ENCODE results near the gene MEGF11. TPM values are rescaled to one million over a fixed set of nuclear protein-coding genes. Genes with fewer than 3 reads are reported as not detected.

MEGF11 gene
- polyA plus RNA-seq, 3 donors from 2014 or later, result not detected

- H3K27ac Mint-ChIP-seq, result no peak overlapping the region
- DNase-seq, result no peak
- H3K9me3 Mint-ChIP-seq, result no peaks in the 10 kb centered on the region
- no peak overlapping the region for H3K4me3 Mint-ChIP-seq
- H3K36me3 Mint-ChIP-seq, result peaks cover 0 to 4% (median under 1%) of the 10 kb centered on the region in 3 donors
- H3K27me3 Mint-ChIP-seq (ENCODE audit: low read depth in 3 of 3), result no peaks in the 10 kb centered on the region
- H3K4me1 Mint-ChIP-seq, result no peaks in the 10 kb centered on the region
Observed at GRCh38 chr15:65924004-65924403, 329.5 kb downstream of the MEGF11 start.

GRCh38 chr15:65923264-65923663 is 330.3 kb downstream of the MEGF11 start:
- H3K9me3 Mint-ChIP-seq, result no peaks in the 10 kb centered on the region
- H3K27ac Mint-ChIP-seq, result no peak overlapping the region
- DNase-seq, result no peak
- no peaks in the 10 kb centered on the region for H3K27me3 Mint-ChIP-seq (ENCODE audit: low read depth in 3 of 3)
- H3K36me3 Mint-ChIP-seq, result peaks cover 0 to 4% (median 4%) of the 10 kb centered on the region in 3 donors
- H3K4me1 Mint-ChIP-seq, result no peaks in the 10 kb centered on the region
- no peak overlapping the region for H3K4me3 Mint-ChIP-seq

GRCh38 chr15:65922621-65923020 is 330.9 kb downstream of the MEGF11 start:
- Mint-ChIP-seq H3K4me3 (no peak overlapping the region), H3K4me1 (no peaks in the 10 kb centered on the region), H3K27ac (peak overlapping the region in 1 of 6 donors; percentile 29), H3K27me3 (ENCODE audit: low read depth in 3 of 3) (no peaks in the 10 kb centered on the region), H3K36me3 (peaks cover 0 to 4% (median 4%) of the 10 kb centered on the region in 3 donors), H3K9me3 (no peaks in the 10 kb centered on the region)
- no peak for DNase-seq

GRCh38 chr15:65921780-65922179 is 331.8 kb downstream of the MEGF11 start:
- no peak for DNase-seq
- no peak overlapping the region for H3K4me3 Mint-ChIP-seq
- no peaks in the 10 kb centered on the region for H3K4me1 Mint-ChIP-seq
- H3K36me3 Mint-ChIP-seq, result peaks cover 0 to 4% (median 4%) of the 10 kb centered on the region in 3 donors
- H3K27me3 Mint-ChIP-seq (ENCODE audit: low read depth in 3 of 3), result no peaks in the 10 kb centered on the region
- H3K27ac Mint-ChIP-seq, result no peak overlapping the region
- H3K9me3 Mint-ChIP-seq, result no peaks in the 10 kb centered on the region

GRCh38 chr15:65920825-65921309 is 332.7 kb downstream of the MEGF11 start:
- Mint-ChIP-seq H3K4me1 (no peaks in the 10 kb centered on the region), H3K36me3 (peaks cover 0 to 4% (median 4%) of the 10 kb centered on the region in 3 donors), H3K4me3 (no peak overlapping the region), H3K27me3 (ENCODE audit: low read depth in 3 of 3) (no peaks in the 10 kb centered on the region), H3K27ac (no peak overlapping the region), H3K9me3 (no peaks in the 10 kb centered on the region)
- DNase-seq, result no peak

- no peak overlapping the region for H3K27ac Mint-ChIP-seq
Observed at GRCh38 chr15:65920121-65920520, 333.4 kb downstream of the MEGF11 start.

GRCh38 chr15:65919353-65919752 is 334.2 kb downstream of the MEGF11 start:
- Mint-ChIP-seq H3K9me3 (no peaks in the 10 kb centered on the region), H3K27me3 (ENCODE audit: low read depth in 3 of 3) (no peaks in the 10 kb centered on the region), H3K27ac (no peak overlapping the region), H3K4me1 (no peaks in the 10 kb centered on the region), H3K4me3 (no peak overlapping the region), H3K36me3 (peaks cover 0 to 4% (median 4%) of the 10 kb centered on the region in 3 donors)
- no peak for DNase-seq

More at GRCh38 chr15:65920121-65920520, 333.4 kb downstream of the MEGF11 start:
- Mint-ChIP-seq H3K4me1 (no peaks in the 10 kb centered on the region), H3K36me3 (peaks cover 0 to 4% (median 4%) of the 10 kb centered on the region in 3 donors), H3K4me3 (no peak overlapping the region), H3K9me3 (no peaks in the 10 kb centered on the region), H3K27me3 (ENCODE audit: low read depth in 3 of 3) (no peaks in the 10 kb centered on the region)
- DNase-seq, result no peak

- Mint-ChIP-seq H3K4me1 (no peaks in the 10 kb centered on the region), H3K36me3 (peaks cover 0 to 4% (median 4%) of the 10 kb centered on the region in 3 donors), H3K9me3 (no peaks in the 10 kb centered on the region), H3K27me3 (ENCODE audit: low read depth in 3 of 3) (no peaks in the 10 kb centered on the region), H3K4me3 (no peak overlapping the region), H3K27ac (no peak overlapping the region)
- no peak for DNase-seq
Observed at GRCh38 chr15:65918945-65919344, 334.6 kb downstream of the MEGF11 start.

- Mint-ChIP-seq H3K4me3 (no peak overlapping the region), H3K36me3 (peaks cover 0 to 4% (median 4%) of the 10 kb centered on the region in 3 donors)
- no peak for DNase-seq
Observed at GRCh38 chr15:65918357-65918920, 335.1 kb downstream of the MEGF11 start.

GRCh38 chr15:65917936-65918335 is 335.6 kb downstream of the MEGF11 start:
- H3K36me3 Mint-ChIP-seq, result peaks cover 0 to 4% (median 2%) of the 10 kb centered on the region in 3 donors
- H3K27me3 Mint-ChIP-seq (ENCODE audit: low read depth in 3 of 3), result no peaks in the 10 kb centered on the region
- H3K27ac Mint-ChIP-seq, result no peak overlapping the region
- no peaks in the 10 kb centered on the region for H3K4me1 Mint-ChIP-seq
- H3K9me3 Mint-ChIP-seq, result no peaks in the 10 kb centered on the region
- DNase-seq, result no peak
- no peak overlapping the region for H3K4me3 Mint-ChIP-seq

More at GRCh38 chr15:65918357-65918920, 335.1 kb downstream of the MEGF11 start:
- no peak overlapping the region for H3K27ac Mint-ChIP-seq
- no peaks in the 10 kb centered on the region for H3K4me1 Mint-ChIP-seq
- no peaks in the 10 kb centered on the region for H3K9me3 Mint-ChIP-seq
- no peaks in the 10 kb centered on the region for H3K27me3 Mint-ChIP-seq (ENCODE audit: low read depth in 3 of 3)

GRCh38 chr15:65917407-65917756 is 336.2 kb downstream of the MEGF11 start:
- no peak for DNase-seq
- Mint-ChIP-seq H3K4me1 (no peaks in the 10 kb centered on the region), H3K27ac (no peak overlapping the region), H3K9me3 (no peaks in the 10 kb centered on the region), H3K27me3 (ENCODE audit: low read depth in 3 of 3) (no peaks in the 10 kb centered on the region), H3K36me3 (peaks cover 0 to 4% (median 0%) of the 10 kb centered on the region in 3 donors), H3K4me3 (no peak overlapping the region)

GRCh38 chr15:65916664-65917406 is 336.7 kb downstream of the MEGF11 start:
- H3K4me3 Mint-ChIP-seq, result no peak overlapping the region
- no peaks in the 10 kb centered on the region for H3K4me1 Mint-ChIP-seq
- DNase-seq, result no peak
- H3K27ac Mint-ChIP-seq, result no peak overlapping the region
- H3K9me3 Mint-ChIP-seq, result no peaks in the 10 kb centered on the region
- peaks cover 0 to 4% (median 0%) of the 10 kb centered on the region in 3 donors for H3K36me3 Mint-ChIP-seq
- H3K27me3 Mint-ChIP-seq (ENCODE audit: low read depth in 3 of 3), result no peaks in the 10 kb centered on the region

- Mint-ChIP-seq H3K27me3 (ENCODE audit: low read depth in 3 of 3) (peaks cover 0 to 4% (median 0%) of the 10 kb centered on the region in 3 donors), H3K4me3 (no peak overlapping the region), H3K9me3 (no peaks in the 10 kb centered on the region), H3K4me1 (no peaks in the 10 kb centered on the region), H3K36me3 (peaks cover 0 to 4% (median 0%) of the 10 kb centered on the region in 3 donors), H3K27ac (no peak overlapping the region)
- DNase-seq, result no peak
Observed at GRCh38 chr15:65916041-65916663, 337.4 kb downstream of the MEGF11 start.

All from immature natural killer cell (primary cell).